GM19099 (cell line): ENCODE data around the gene DNAH17.

Source experiments
- POLR2A ChIP-seq: IDR thresholded peaks from 3 replicates; pipeline ENCODE4 v1.6.1; 2011; ENCODE audit warnings: low read depth; ENCODE audit not compliant: insufficient read length; ENCODE audit errors: extremely low read depth

Gene DNAH17

GRCh38 chr17:78609191-78609641, 32.0 kb upstream of the DNAH17 start:
- TF ChIP-seq POLR2A = no peak

GRCh38 chr17:78608804-78609186, 31.6 kb upstream of the DNAH17 start:
- no peak for TF ChIP-seq POLR2A

- no peak for TF ChIP-seq POLR2A
These were observed 31.1 kb upstream of the DNAH17 start for GRCh38 chr17:78608122-78608803.

GRCh38 chr17:78607038-78607437, 29.8 kb upstream of the DNAH17 start:
- TF ChIP-seq POLR2A = no peak

- no peak for TF ChIP-seq POLR2A
These were observed 28.7 kb upstream of the DNAH17 start for GRCh38 chr17:78605886-78606285.

- no peak for TF ChIP-seq POLR2A
These were observed 28.2 kb upstream of the DNAH17 start for GRCh38 chr17:78605429-78605828.

- no peak for TF ChIP-seq POLR2A
These were observed 25.1 kb upstream of the DNAH17 start for GRCh38 chr17:78602246-78602645.

- TF ChIP-seq POLR2A = no peak
These were observed 24.5 kb upstream of the DNAH17 start for GRCh38 chr17:78601577-78602190.

- no peak for TF ChIP-seq POLR2A
These were observed 23.1 kb upstream of the DNAH17 start for GRCh38 chr17:78600181-78600721.

- TF ChIP-seq POLR2A = no peak
These were observed 22.2 kb upstream of the DNAH17 start for GRCh38 chr17:78599419-78599818.

GRCh38 chr17:78598013-78598471, 20.8 kb upstream of the DNAH17 start:
- TF ChIP-seq POLR2A = no peak

- TF ChIP-seq POLR2A = no peak
These were observed 19.9 kb upstream of the DNAH17 start for GRCh38 chr17:78596871-78597764.

GRCh38 chr17:78595135-78595810, 18.1 kb upstream of the DNAH17 start:
- no peak for TF ChIP-seq POLR2A

GRCh38 chr17:78592991-78593329, 15.8 kb upstream of the DNAH17 start:
- TF ChIP-seq POLR2A = no peak

GRCh38 chr17:78591263-78591671, 14.1 kb upstream of the DNAH17 start:
- TF ChIP-seq POLR2A = no peak
